Hepatocyte (in vitro differentiated cells): ENCODE data around the gene BRMS1L. TPM values are rescaled to one million over a fixed set of nuclear protein-coding genes. Genes with fewer than 3 reads are reported as not detected.

ENCODE experiments used
- DNase-seq: peaks from one replicate; pipeline ENCODE4 v3.0.0-alpha.2; 2016; ENCODE audit warnings: low spot score
- H2AFZ ChIP-seq: fragments of 200-600 bp; sonication (generic); 2 replicates; pipeline ENCODE4 v1.6.0; 2016; ENCODE audit warnings: antibody characterized with exemption, mild to moderate bottlenecking
- H3K27ac ChIP-seq: fragments of 200-600 bp; sonication (generic); 2 replicates; pipeline ENCODE4 v1.5.1; 2016; ENCODE audit warnings: mild to moderate bottlenecking
- H3K27me3 ChIP-seq: fragments of 200-600 bp; sonication (generic); 2 replicates; pipeline ENCODE4 v1.6.1; 2016
- H3K36me3 ChIP-seq: fragments of 200-600 bp; sonication (generic); replicated peaks from 2 replicates; pipeline ENCODE4 v1.5.1; 2016; ENCODE audit warnings: low read depth; ENCODE audit not compliant: insufficient read depth
- H3K4me1 ChIP-seq: fragments of 200-600 bp; sonication (generic); 2 replicates; pipeline ENCODE4 v1.5.1; 2016; ENCODE audit warnings: mild to moderate bottlenecking, moderate library complexity; ENCODE audit not compliant: insufficient read depth
- H3K4me2 ChIP-seq: fragments of 200-600 bp; sonication (generic); 2 replicates; pipeline ENCODE4 v1.6.0; 2016
- H3K4me3 ChIP-seq: fragments of 200-600 bp; sonication (generic); 2 replicates; pipeline ENCODE4 v1.5.1; 2016; ENCODE audit warnings: mild to moderate bottlenecking
- H3K79me2 ChIP-seq: fragments of 200-600 bp; sonication (generic); 2 replicates; pipeline ENCODE4 v1.6.0; 2017; ENCODE audit warnings: mild to moderate bottlenecking
- H3K9me2 ChIP-seq: fragments of 200-600 bp; sonication (generic); replicated peaks from 2 replicates; pipeline ENCODE4 v1.6.0; 2017; ENCODE audit warnings: mild to moderate bottlenecking; ENCODE audit not compliant: insufficient read depth
- H3K9me3 ChIP-seq: fragments of 200-600 bp; sonication (generic); 2 replicates; pipeline ENCODE4 v1.5.1; 2016; ENCODE audit warnings: low read depth, mild to moderate bottlenecking
- H4K20me1 ChIP-seq: fragments of 200-600 bp; sonication (generic); 2 replicates; pipeline ENCODE4 v1.6.0; 2016; ENCODE audit warnings: mild to moderate bottlenecking; ENCODE audit not compliant: insufficient read depth, poor library complexity, severe bottlenecking
- CTCF ChIP-seq: fragments of 200-600 bp; sonication (generic); IDR thresholded peaks from 2 replicates; pipeline ENCODE4 v1.5.1; 2016; ENCODE audit warnings: antibody characterized with exemption, mild to moderate bottlenecking; ENCODE audit not compliant: poor library complexity
- EZH2 ChIP-seq: fragments of 200-600 bp; sonication (generic); IDR thresholded peaks from 2 replicates; pipeline ENCODE4 v1.6.1; 2016; ENCODE audit warnings: antibody characterized with exemption, mild to moderate bottlenecking, borderline replicate concordance
- EZH2phosphoT487 ChIP-seq: fragments of 200-600 bp; sonication (generic); IDR thresholded peaks from one replicate; pipeline ENCODE4 v1.6.1; 2018; ENCODE audit warnings: antibody characterized with exemption, mild to moderate bottlenecking, low read depth, moderate library complexity; ENCODE audit not compliant: unreplicated experiment, severe bottlenecking
- WGBS: methylation state at CpG from one replicate; pipeline ENCODE4 v1.1.6; 2016; ENCODE audit warnings: low lambda C conversion rate; ENCODE audit errors: missing lambda C conversion rate; 5-methylcytosine and 5-hydroxymethylcytosine counted together
- polyA plus RNA-seq: library from polyadenylated mRNA; unstranded; fragments of >200 nt; fragmentation: Nextera tagmentation; extraction: Ambion mirVana; gene quantifications from 2 replicates; pipeline ENCODE4 v1.2.1, GENCODE V29; 2016
- total RNA-seq: library from RNA; depleted of rRNA; stranded (reverse); fragments of >200 nt; gene quantifications from 2 replicates; pipeline ENCODE4 v1.2.3, GENCODE V29; 2014

BRMS1L gene
- total and polyA plus RNA-seq, 2 experiments from 2014 or later = 12.6 to 14.6 TPM

GRCh38 chr14:35865611-35866324 lies 39.6 kb downstream of the BRMS1L start:
- Histone ChIP-seq H3K79me2 (no peaks in the 10 kb centered on the region), H3K27ac (no peak overlapping the region), H3K4me2 (no peak overlapping the region), H3K9me3 (no peaks in the 10 kb centered on the region), H3K9me2 (no peaks in the 10 kb centered on the region), H2AFZ (no peak overlapping the region), H4K20me1 (no peaks in the 10 kb centered on the region), H3K4me1 (no peaks in the 10 kb centered on the region), H3K27me3 (no peaks in the 10 kb centered on the region), H3K4me3 (no peak overlapping the region), H3K36me3 (no peaks in the 10 kb centered on the region)
- no peak for DNase-seq
- TF ChIP-seq CTCF = no peak
- TF ChIP-seq EZH2phosphoT487 = no peak
- no peak for TF ChIP-seq EZH2
- WGBS = 95% methylated on average over 6 of the region's 6 CpGs

DNA sequence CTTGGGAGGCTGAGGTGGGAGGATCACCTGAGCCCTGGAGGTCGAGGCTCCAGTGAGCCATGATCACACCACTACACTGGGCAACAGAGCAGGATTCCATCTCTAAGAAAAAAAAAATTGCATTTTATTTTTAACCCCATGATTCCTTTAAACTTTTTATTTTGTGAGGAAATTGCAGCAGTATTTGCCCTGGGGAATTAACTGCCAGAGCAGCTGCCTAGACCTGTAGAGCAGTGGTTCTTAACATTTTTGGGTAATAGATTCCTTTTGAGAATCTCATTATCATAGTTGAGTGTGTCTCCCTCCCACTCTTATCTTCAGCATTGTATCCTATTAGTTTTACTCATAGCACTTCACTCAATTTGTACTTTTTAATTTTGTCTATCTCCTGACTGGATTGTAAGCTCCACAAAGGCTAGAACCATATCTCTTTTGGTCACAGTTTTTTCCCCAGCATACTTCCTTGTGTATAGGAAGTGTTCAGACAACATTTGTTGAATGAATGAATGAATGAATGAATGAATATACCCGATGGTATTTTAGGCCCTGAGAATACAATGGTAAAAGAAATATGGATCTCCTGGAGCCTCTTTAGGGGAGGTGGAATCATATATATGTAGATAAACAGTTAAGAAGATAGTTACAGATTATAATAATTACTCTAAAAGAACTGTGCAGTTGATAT lies 40.6 kb downstream of the BRMS1L start:
- 93% methylated on average over 2 of the region's 2 CpGs for WGBS
- H3K79me2 ChIP-seq = no peaks in the 10 kb centered on the region

GRCh38 chr14:35867280-35867629 lies 41.1 kb downstream of the BRMS1L start:
- H3K27ac ChIP-seq = no peak overlapping the region

More for the DNA sequence above, 40.6 kb downstream of the BRMS1L start:
- H2AFZ ChIP-seq = no peak overlapping the region
- no peaks in the 10 kb centered on the region for H3K9me3 ChIP-seq
- H3K4me1 ChIP-seq = no peaks in the 10 kb centered on the region
- H3K27me3 ChIP-seq = no peaks in the 10 kb centered on the region
- H3K9me2 ChIP-seq = no peaks in the 10 kb centered on the region
- H3K36me3 ChIP-seq = no peaks in the 10 kb centered on the region
- no peak overlapping the region for H3K27ac ChIP-seq
- H3K4me2 ChIP-seq = no peak overlapping the region
- no peaks in the 10 kb centered on the region for H4K20me1 ChIP-seq
- DNase-seq = no peak
- H3K4me3 ChIP-seq = no peak overlapping the region
- no peak for TF ChIP-seq EZH2phosphoT487
- no peak for TF ChIP-seq CTCF
- TF ChIP-seq EZH2 = no peak

More at GRCh38 chr14:35867280-35867629, 41.1 kb downstream of the BRMS1L start:
- no peaks in the 10 kb centered on the region for H3K9me3 ChIP-seq
- no peaks in the 10 kb centered on the region for H3K36me3 ChIP-seq
- no peak overlapping the region for H3K4me3 ChIP-seq
- H2AFZ ChIP-seq = no peak overlapping the region
- TF ChIP-seq EZH2phosphoT487 = no peak
- no peak for TF ChIP-seq CTCF
- TF ChIP-seq EZH2 = no peak
- WGBS = 93% methylated on average over 2 of the region's 2 CpGs
- H3K27me3 ChIP-seq = no peaks in the 10 kb centered on the region
- no peak overlapping the region for H3K4me2 ChIP-seq
- H3K79me2 ChIP-seq = no peaks in the 10 kb centered on the region
- H3K9me2 ChIP-seq = no peaks in the 10 kb centered on the region
- H3K4me1 ChIP-seq = no peaks in the 10 kb centered on the region
- no peak for DNase-seq
- no peaks in the 10 kb centered on the region for H4K20me1 ChIP-seq
